ENCODE data around the gene SERPIND1. TPM values are rescaled to one million over a fixed set of nuclear protein-coding genes. Genes with fewer than 3 reads are reported as not detected.

Gene SERPIND1
- total and polyA plus RNA-seq, 2 experiments from 2014 or later: 50.9 to 56.8 TPM

- no peaks in the 10 kb centered on the region for H3K79me2 ChIP-seq
- WGBS (ENCODE audit: low lambda C conversion rate, missing lambda C conversion rate): 94% methylated on average over 3 of the region's 3 CpGs
- no peaks in the 10 kb centered on the region for H3K27me3 ChIP-seq
- H3K4me3 ChIP-seq: no peak overlapping the region
- DNase-seq (ENCODE audit: low spot score): no peak
- H3K9me2 ChIP-seq (replicated peaks; ENCODE audit: insufficient read depth): no peaks in the 10 kb centered on the region
- peaks cover 8% of the 10 kb centered on the region for H3K9me3 ChIP-seq (ENCODE audit: low read depth)
- H3K27ac ChIP-seq: no peak overlapping the region
- no peak overlapping the region for H3K4me2 ChIP-seq
- no peak overlapping the region for H2AFZ ChIP-seq
- H4K20me1 ChIP-seq (ENCODE audit: insufficient read depth, poor library complexity, severe bottlenecking): no peaks in the 10 kb centered on the region
- H3K36me3 ChIP-seq (replicated peaks; ENCODE audit: insufficient read depth, low read depth): no peaks in the 10 kb centered on the region
- H3K4me1 ChIP-seq (ENCODE audit: insufficient read depth): no peaks in the 10 kb centered on the region
- no peak for TF ChIP-seq EZH2 (IDR thresholded peaks at IDR 0.05; ENCODE audit: borderline replicate concordance)
- TF ChIP-seq CTCF (IDR thresholded peaks at IDR 0.05; ENCODE audit: poor library complexity): no peak
- no peak for TF ChIP-seq EZH2phosphoT487 (IDR thresholded peaks at IDR 0.05; ENCODE audit: low read depth, severe bottlenecking, unreplicated experiment)
Observed at GRCh38 chr22:20745119-20745518, 28.8 kb upstream of the SERPIND1 start.

GRCh38 chr22:20746431-20747189 is 27.3 kb upstream of the SERPIND1 start:
- Histone ChIP-seq H3K79me2 (no peaks in the 10 kb centered on the region), H3K27ac (no peak overlapping the region), H2AFZ (no peak overlapping the region), H3K4me2 (no peak overlapping the region), H3K27me3 (no peaks in the 10 kb centered on the region), H3K9me3 (ENCODE audit: low read depth) (no peaks in the 10 kb centered on the region), H3K9me2 (replicated peaks; ENCODE audit: insufficient read depth) (no peaks in the 10 kb centered on the region), H3K4me3 (no peak overlapping the region), H4K20me1 (ENCODE audit: insufficient read depth, poor library complexity, severe bottlenecking) (no peaks in the 10 kb centered on the region), H3K36me3 (replicated peaks; ENCODE audit: insufficient read depth, low read depth) (no peaks in the 10 kb centered on the region), H3K4me1 (ENCODE audit: insufficient read depth) (no peaks in the 10 kb centered on the region)
- DNase-seq (ENCODE audit: low spot score): no peak
- no peak for TF ChIP-seq CTCF (IDR thresholded peaks at IDR 0.05; ENCODE audit: poor library complexity)
- 93% methylated on average over 9 of the region's 9 CpGs for WGBS (ENCODE audit: low lambda C conversion rate, missing lambda C conversion rate)

GRCh38 chr22:20747223-20747622 is 26.7 kb upstream of the SERPIND1 start:
- Histone ChIP-seq H3K36me3 (replicated peaks; ENCODE audit: insufficient read depth, low read depth) (no peaks in the 10 kb centered on the region), H3K79me2 (no peaks in the 10 kb centered on the region), H3K4me2 (no peak overlapping the region), H3K9me2 (replicated peaks; ENCODE audit: insufficient read depth) (no peaks in the 10 kb centered on the region), H3K4me3 (no peak overlapping the region), H3K27me3 (no peaks in the 10 kb centered on the region), H3K4me1 (ENCODE audit: insufficient read depth) (no peaks in the 10 kb centered on the region), H3K9me3 (ENCODE audit: low read depth) (no peaks in the 10 kb centered on the region), H3K27ac (no peak overlapping the region), H4K20me1 (ENCODE audit: insufficient read depth, poor library complexity, severe bottlenecking) (no peaks in the 10 kb centered on the region), H2AFZ (no peak overlapping the region)
- DNase-seq (ENCODE audit: low spot score): no peak
- TF ChIP-seq EZH2 (IDR thresholded peaks at IDR 0.05; ENCODE audit: borderline replicate concordance): no peak
- TF ChIP-seq EZH2phosphoT487 (IDR thresholded peaks at IDR 0.05; ENCODE audit: low read depth, severe bottlenecking, unreplicated experiment): no peak
- TF ChIP-seq CTCF (IDR thresholded peaks at IDR 0.05; ENCODE audit: poor library complexity): no peak
- WGBS (ENCODE audit: low lambda C conversion rate, missing lambda C conversion rate): 96% methylated on average over 10 of the region's 10 CpGs
